Fibroblast of the aortic adventitia (primary cell): ENCODE results near the gene INSR. TPM values are rescaled to one million over a fixed set of nuclear protein-coding genes. Genes with fewer than 3 reads are reported as not detected.

Experiments
- DNase-seq: peaks from one replicate; pipeline ENCODE4 v3.0.0-alpha.2; 2010; ENCODE audit warnings: low read depth
- H3K4me3 ChIP-seq: 2 replicates; pipeline ENCODE4 v1.5.1; 2011; ENCODE audit warnings: low read depth, mild to moderate bottlenecking, control low read depth, low read length, moderate library complexity
- CTCF ChIP-seq: IDR thresholded peaks from 2 replicates; pipeline ENCODE4 v1.5.1; 2011; ENCODE audit warnings: mild to moderate bottlenecking, low read length, control low read depth, inconsistent platforms; ENCODE audit not compliant: insufficient read depth
- total RNA-seq: library from RNA; depleted of rRNA; stranded (reverse); fragments of >200 nt; gene quantifications from 2 replicates; pipeline ENCODE4 v1.2.3, GENCODE V29; 2012; ENCODE audit warnings: low replicate concordance

The INSR gene
- total RNA-seq, 1 donor = 13.2 TPM

- no peak for DNase-seq
Observed at GRCh38 chr19:7203332-7203731, 90.9 kb downstream of the INSR start.

GRCh38 chr19:7202888-7203287 lies 91.3 kb downstream of the INSR start:
- no peak for DNase-seq
- TF ChIP-seq CTCF = no peak
- no peak overlapping the region for H3K4me3 ChIP-seq

More at GRCh38 chr19:7203332-7203731, 90.9 kb downstream of the INSR start:
- no peak overlapping the region for H3K4me3 ChIP-seq
- no peak for TF ChIP-seq CTCF

- no peak for DNase-seq
- no peak overlapping the region for H3K4me3 ChIP-seq
- no peak for TF ChIP-seq CTCF
Observed at GRCh38 chr19:7200736-7201135, 93.5 kb downstream of the INSR start.

GRCh38 chr19:7199613-7200533 lies 94.3 kb downstream of the INSR start:
- no peak for DNase-seq
- H3K4me3 ChIP-seq = no peak overlapping the region
- no peak for TF ChIP-seq CTCF

- peak; percentile 19 for TF ChIP-seq CTCF
- peak overlapping the region; percentile 85 for H3K4me3 ChIP-seq
- DNase-seq = peak; percentile 93
Observed at GRCh38 chr19:7197760-7198696, 96.2 kb downstream of the INSR start.

GRCh38 chr19:7197119-7197759 lies 97.0 kb downstream of the INSR start:
- no peak for TF ChIP-seq CTCF
- peak overlapping the region; percentile 49 for H3K4me3 ChIP-seq
- DNase-seq = peak; percentile 96
